ENCODE data around the gene NPR2.

NPR2 gene

DNA sequence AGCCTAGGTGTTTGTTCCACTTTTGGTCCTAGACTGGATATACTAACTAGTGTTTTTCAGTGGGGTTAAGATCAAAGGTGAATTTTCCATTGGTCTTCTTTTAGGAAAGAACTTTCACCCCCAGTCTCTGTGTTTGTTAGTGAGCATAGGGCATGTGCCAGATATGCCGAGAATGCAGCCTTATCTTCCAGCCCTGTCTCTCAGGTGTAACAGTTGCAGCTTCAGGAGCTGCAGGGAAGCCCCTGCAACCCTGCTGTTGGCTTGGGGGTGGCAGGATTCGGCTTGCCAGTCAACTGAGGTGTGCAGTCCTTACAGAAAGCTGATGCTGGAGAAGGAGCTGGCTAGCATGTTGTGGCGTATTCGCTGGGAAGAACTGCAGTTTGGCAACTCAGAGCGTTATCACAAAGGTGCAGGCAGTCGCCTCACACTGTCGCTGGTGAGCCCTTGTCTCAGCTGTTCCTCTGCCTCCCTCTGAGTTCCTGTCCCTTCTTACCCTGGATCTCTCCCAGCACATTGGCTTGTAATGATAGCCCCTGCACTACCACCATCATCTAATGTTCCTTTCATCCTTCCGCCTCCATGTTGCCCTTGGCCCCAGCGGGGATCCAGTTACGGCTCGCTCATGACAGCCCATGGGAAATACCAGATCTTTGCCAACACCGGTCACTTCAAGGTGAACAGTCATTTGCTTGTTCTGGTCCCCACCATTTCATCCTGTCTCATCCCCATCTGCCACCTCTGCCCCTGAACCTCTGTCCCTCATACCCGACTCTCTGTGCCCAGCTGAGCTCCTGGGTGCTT lies 10.1 kb downstream of the NPR2 start:
- DNase-seq, result no peak

GRCh38 chr9:35806101-35806500 lies 14.7 kb downstream of the NPR2 start:
- DNase-seq, result no peak

- DNase-seq, result no peak
These were observed 17.0 kb downstream of the NPR2 start for GRCh38 chr9:35808433-35808832.

GRCh38 chr9:35810122-35810521 lies 18.7 kb downstream of the NPR2 start:
- DNase-seq, result no peak

- no peak for DNase-seq
These were observed 20.1 kb downstream of the NPR2 start for GRCh38 chr9:35811381-35812024.

DNA sequence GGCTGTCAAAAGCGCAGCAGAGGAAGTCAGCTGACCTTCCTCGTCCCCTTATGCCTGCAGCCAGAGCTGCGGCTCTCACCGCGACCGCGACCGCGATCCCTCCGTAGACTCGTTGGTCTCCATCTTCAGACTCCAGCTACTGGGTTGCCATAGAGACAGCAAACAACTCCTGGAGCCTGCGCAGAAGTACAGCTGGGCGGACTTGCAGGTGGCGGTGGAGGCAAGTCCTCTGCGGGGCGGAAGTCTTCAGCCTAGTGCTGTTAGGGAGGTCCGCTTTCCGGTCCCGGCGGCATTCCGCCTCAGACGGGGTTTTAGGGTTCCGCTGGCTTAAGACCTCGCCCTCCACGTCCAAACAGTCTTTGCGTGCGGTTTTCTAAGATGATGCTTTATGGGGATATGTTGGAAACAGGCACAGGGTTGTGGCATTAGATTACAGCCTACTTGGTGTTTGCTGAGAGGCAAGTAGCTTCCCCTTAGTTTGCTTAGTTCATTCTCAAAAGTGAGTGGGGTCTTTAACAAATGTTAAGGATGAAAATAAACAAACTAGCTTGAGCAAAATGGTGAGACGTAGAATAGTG lies 20.7 kb downstream of the NPR2 start, which contains the start of gene SPAG8:
Gene SPAG8, minus strand, starts transcription at position 238 of the 578 bp plus-strand sequence. Its CDS starts 115 bp downstream, at position 123.
- DNase-seq, result peak; percentile 97

GRCh38 chr9:35813434-35814105 lies 22.2 kb downstream of the NPR2 start:
- peak; percentile 25 for DNase-seq

GRCh38 chr9:35814106-35814840 lies 22.9 kb downstream of the NPR2 start:
- peak; percentile 44 for DNase-seq

DNA sequence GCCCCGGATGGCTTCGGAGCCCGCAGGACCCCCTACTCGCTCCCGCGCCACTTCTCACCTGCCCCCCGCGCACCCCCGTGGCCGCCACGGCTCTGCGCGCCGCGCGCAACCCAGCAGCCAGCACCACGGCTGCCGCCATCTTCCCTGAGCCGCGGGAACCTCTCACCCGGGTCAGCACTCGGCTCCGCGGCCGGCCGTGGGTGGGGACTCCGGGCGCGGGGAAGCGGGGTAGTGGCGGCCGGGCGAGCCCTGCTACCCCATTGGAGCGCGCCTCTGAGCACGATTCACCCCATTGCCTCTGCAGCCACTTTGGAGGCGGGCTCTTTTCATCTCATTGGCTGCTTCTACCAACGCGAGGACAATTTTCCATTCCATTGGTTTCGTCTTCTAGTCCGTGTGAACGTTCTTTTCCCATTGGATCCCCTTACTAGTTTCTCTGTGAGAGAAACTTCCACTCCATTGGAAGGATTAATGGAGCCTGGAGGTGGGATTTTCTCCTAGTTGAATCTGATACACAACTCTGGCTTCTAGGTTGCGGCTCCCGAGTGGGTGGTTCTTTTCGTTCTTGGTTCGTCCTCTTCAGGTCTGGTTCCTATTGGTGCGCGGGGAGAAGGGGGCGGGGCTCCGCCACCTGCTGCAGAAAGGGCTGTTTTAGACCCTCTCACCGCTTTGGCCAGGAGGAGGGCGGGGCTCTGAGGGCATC lies 23.6 kb downstream of the NPR2 start, which contains the start of gene HINT2:
Gene HINT2, minus strand, starts transcription at position 202 of the 703 bp plus-strand sequence. Its CDS starts 63 bp downstream, at position 139.
- DNase-seq, result peak; percentile 100

GRCh38 chr9:35816708-35817107 lies 25.3 kb downstream of the NPR2 start:
- DNase-seq, result no peak

DNA sequence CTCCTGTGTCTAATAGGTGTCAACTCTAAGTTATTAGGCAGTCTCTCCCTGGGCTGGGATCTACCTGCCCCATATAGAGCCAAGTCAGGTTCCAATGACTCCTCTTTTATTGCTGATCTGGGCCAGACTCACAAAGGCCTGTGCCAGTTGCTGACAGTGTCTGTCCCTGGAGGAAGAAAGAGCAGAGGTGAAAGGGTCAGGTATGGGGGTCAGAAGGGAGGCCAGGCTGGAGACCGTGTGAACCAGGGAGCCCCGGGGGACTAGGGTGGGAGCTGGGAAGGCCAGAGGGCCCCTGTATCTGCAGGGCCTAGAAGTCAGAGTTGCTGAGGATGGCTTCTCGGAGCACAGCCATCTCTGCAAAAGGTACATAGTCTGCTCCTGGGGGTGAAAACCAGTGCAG lies 26.9 kb downstream of the NPR2 start:
- no peak for DNase-seq

DNA sequence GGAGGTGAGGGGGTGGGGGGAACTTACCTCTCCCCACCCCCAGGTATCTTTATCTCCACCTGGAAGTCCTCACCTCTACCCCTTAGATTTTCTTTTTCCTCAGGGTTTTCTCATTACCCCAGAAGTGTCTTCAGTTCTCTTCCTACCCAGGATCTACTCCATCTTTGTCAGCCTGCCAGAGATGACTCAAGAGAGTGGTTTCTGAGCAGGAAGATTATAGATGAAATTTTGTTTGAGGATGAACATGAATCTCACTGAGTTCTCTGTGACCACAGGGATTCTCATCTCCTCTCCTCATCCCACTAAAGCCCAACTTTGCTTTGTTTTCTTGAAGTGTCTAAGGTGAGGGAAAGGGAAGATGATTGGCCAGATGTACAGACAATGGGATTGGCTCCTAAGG lies 28.7 kb downstream of the NPR2 start:
- DNase-seq, result no peak

- DNase-seq, result no peak
These were observed 31.5 kb downstream of the NPR2 start for GRCh38 chr9:35822926-35823325.

DNA sequence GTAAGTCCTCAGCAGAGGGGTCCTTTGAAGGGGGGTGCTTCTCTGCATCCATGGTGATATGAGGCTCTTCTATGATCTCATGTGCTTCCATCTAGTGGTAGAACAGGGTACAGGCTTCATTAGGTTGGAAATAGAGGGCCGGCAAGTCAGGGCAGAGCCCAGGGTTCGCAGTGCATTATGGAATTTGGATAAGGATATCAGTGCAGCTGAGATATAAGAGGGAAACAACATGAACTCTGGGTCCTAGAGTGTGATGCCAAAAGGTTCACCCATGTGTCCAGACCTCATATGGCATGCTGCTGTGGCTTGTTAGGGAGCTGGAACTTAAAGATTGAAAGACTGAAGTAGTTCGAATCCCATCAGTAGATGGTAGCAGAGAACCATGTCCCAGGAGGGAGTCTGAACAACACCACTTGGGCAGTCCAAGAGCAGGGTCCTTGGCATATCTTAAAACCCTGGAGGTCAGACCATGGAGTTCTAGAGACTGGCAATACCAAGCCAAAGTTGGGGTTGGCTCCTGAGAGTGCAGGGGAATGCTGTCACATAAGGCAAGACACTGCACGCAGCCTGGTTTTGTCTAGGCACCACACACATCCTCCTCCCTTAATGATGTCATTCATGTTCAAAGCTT lies 34.8 kb downstream of the NPR2 start:
- DNase-seq, result peak; percentile 45

DNA sequence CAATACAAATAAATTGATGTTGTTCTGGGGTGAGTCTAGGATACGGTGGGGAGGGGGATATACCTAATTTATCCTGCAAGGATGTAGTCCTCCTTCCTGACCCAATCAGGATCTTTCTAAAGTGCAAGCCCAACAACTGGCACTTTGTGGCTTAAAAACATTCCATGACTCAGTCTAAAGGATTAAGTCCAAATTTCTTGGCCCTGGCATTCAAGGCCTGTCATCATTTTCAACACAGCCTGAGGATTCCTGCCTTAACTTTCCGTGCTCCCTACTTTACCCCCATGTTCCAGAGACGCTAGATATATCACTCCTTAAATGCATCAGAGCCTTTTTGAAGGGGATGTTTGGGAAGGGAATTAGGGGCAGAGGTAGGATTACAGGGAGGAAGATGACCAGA lies 36.1 kb downstream of the NPR2 start:
- DNase-seq, result no peak

- DNase-seq, result peak; percentile 33
These were observed 37.3 kb downstream of the NPR2 start, which contains the start of gene FAM221B for GRCh38 chr9:35828716-35829083. Gene FAM221B, minus strand, starts transcription at chr9:35828732. Its CDS starts 2,571 bp downstream, at chr9:35826161.

- peak; percentile 95 for DNase-seq
These were observed 37.8 kb downstream of the NPR2 start, which contains the start of gene TMEM8B for GRCh38 chr9:35829084-35829763. Gene TMEM8B, plus strand, starts transcription at chr9:35829228. Its CDS starts 220 bp downstream, at chr9:35829448.

DNA sequence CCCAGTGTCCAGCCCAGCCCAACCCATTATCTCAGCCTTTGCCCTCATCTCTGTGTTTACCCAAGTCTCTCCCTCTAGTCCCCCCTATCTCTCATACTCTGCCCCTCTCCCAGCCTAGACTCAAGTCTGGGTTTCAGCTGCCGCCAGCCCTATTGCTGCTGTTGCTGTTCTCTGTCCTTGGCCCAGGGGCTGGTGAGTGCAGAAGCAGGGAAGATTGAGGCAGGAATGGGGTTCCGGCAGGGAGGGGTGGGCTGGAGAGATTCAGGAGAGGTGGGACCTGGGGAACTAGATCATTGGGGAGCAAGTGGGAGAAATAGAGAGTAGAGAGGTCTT lies 38.3 kb downstream of the NPR2 start:
- no peak for DNase-seq

- no peak for DNase-seq
These were observed 39.6 kb downstream of the NPR2 start for GRCh38 chr9:35831040-35831439.

DNA sequence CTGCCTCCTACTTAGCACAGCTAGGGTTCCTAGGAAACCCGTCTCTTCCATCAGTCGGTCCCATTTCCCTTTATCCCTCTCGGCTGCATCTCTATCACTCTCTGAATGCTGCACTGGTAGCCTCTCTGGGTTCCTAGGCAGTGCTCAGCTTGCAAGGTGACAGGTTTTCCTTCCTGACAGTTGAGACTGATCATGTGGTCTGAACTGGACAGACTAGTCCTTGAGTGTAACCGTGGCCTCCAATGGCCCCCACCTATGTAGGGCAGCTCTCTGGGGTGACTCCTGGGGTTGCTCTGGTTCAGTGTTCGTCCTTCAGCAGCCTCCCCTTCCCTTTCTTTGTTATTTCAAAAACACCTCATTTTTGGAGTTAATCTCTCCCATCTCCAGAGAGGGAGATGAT lies 41.4 kb downstream of the NPR2 start:
- DNase-seq, result no peak

Data from NCI-H1092 (cell line).